ENCODE results near the gene MAP1S.

The MAP1S gene, protein sequence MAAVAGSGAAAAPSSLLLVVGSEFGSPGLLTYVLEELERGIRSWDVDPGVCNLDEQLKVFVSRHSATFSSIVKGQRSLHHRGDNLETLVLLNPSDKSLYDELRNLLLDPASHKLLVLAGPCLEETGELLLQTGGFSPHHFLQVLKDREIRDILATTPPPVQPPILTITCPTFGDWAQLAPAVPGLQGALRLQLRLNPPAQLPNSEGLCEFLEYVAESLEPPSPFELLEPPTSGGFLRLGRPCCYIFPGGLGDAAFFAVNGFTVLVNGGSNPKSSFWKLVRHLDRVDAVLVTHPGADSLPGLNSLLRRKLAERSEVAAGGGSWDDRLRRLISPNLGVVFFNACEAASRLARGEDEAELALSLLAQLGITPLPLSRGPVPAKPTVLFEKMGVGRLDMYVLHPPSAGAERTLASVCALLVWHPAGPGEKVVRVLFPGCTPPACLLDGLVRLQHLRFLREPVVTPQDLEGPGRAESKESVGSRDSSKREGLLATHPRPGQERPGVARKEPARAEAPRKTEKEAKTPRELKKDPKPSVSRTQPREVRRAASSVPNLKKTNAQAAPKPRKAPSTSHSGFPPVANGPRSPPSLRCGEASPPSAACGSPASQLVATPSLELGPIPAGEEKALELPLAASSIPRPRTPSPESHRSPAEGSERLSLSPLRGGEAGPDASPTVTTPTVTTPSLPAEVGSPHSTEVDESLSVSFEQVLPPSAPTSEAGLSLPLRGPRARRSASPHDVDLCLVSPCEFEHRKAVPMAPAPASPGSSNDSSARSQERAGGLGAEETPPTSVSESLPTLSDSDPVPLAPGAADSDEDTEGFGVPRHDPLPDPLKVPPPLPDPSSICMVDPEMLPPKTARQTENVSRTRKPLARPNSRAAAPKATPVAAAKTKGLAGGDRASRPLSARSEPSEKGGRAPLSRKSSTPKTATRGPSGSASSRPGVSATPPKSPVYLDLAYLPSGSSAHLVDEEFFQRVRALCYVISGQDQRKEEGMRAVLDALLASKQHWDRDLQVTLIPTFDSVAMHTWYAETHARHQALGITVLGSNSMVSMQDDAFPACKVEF

DNA sequence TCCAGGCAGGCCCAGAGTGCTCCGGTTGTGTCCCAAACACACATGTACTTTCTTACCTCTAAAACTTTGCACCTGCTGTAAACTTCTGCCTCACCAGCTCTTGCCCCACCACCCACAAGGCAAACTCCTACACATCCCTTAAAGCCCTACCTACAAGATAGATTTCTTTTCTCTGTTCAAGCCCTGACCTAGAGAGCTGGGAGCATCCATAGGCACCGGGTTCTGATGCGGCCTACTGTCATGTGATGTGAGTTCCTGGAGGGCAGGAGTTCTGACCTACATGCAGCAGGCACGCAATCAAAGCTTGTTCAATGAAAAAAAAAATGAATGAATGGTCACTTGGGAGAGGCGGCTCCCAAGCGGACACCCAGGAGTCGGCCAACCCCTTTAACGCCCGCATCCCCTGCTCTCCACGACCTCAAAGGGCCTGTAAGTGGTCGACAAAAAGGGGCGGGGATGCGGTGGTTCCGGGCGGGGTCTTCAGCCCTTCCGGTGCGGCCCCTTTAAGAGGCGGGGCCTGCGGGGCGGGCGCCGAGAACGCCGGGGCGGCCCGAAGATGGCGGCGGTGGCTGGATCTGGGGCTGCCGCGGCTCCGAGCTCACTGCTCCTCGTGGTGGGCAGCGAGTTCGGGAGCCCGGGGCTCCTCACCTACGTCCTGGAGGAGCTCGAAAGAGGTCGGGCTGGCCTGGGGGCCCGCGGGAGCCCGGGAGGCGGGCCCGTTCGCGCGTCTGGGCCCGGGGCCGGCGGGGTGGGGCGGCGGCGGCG lies at the start of gene MAP1S:
MAP1S (plus strand) TSS at position 534 of the 765 bp plus-strand sequence; CDS start at position 557, 23 bp downstream.
- peak; percentile 74 for DNase-seq (ENCODE audit: low spot score)

DNA sequence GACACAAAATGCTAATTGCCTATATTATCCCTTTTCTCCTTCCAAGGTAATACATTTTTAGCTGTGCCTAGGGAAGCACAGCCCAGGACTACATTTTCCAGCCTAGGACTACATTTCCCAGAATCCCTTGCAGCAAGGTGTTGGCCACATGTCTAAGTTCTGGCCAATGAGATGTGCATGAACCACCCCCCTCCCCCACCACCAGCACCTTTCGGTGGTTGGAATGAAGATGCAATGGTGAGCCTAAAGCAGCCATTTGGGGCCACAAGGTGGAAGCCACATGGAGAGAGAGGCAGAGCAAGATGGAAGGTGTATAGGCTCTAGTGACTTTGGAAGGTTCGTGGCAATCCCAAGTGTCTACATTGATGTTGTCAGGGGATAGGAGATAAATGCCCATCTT lies 47.4 kb upstream of the MAP1S start:
- peak; percentile 38 for DNase-seq (ENCODE audit: low spot score)

DNA sequence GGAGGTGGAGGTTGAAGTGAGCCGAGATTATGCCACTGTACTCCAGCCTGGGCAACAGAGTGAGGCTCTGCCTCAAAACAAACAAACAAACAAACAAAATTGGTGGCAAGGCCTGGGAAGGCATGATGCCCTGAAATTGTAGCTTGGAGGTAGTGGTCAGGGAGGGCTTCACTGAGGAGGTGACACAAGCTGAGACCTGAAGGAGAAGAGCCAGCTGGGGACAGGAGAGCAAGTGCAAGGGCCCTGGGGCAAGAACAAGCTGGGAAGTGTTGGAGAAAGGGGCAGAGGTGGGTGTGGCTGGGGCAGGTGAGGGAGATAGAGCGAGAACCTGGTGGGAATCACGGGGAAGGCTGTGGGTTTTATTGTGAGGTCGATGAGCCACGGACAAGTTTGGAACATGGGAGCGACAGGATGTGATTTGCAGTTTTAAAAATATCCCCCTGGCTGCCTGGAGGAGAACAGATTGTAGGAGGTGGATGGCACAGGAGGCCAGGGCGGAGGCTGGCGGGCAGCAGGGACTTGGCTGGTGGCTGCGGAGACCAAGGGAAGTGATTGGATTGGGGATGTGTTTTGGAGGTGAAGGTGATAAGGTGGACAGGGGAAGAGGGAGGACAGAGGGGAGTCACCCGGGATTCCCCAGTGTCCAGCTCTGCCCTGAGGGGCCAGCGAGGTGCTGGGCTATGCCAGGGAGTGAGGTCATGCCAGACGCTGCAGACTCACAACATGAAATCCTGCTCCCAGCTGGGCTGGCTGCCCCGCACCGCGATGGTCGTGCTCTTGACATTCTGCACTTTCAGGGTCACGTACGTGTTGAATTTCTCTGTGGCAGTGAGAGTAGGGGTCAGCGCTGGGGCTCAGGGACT lies 45.1 kb upstream of the MAP1S start:
- DNase-seq (ENCODE audit: low spot score), result no peak

DNA sequence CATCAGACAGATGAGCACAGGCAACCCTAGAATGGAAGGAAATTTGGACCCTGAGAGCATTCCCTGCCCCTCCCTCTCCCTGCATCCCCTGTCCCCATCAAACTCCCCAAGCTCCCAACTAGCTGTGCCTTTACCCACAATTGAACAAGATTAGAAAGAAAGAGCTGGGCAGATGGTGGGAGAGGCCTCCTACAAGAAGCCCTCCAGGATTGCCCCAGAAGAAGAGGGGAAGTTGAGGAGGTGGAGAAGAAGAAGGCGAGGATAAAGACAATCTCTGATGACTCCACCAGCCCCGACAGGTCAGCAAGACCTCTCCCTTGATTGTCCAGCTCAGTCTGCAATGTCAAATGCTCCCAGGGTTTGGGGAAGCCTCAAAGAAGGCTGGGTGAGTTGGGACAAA lies 43.0 kb upstream of the MAP1S start:
- DNase-seq (ENCODE audit: low spot score), result no peak

DNA sequence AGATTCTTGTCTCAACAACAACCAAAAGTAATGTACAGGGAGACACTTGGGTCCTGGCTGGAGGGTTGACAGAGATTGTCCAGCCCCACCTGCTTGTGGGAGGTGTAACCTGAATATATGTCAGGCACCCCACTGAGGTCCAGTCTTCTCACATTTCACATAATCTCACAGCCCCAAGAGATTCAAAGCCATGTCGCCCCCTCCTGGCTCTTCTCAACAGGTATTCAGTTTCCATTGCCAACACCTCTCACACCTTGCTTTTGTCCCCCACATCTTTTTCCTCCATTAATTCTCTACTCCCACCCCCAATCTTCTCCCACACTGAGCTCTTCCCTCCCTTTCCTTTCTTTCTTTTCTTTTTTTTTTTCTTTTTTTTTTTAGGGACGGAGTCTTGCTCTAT lies 42.3 kb upstream of the MAP1S start:
- DNase-seq (ENCODE audit: low spot score), result no peak

DNA sequence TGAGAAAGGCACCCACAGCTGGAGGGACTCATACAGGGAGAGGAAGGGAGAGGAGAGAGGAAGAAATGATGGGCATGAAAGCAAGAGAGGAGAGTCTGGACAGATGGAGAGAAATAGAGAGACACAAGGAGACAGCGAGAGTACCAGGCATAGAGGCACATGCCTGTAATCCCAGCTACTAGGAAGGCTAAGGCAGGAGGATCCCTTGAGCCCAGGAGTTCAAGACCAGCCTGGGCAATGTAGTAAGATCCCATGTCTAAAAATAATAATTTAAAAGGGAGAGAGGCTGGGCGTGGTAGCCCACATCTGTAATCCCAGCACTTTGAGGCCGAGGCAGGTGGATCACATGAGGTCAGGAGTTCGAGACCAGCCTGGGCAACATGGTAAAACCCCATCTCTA lies 40.4 kb upstream of the MAP1S start:
- DNase-seq (ENCODE audit: low spot score), result no peak

DNA sequence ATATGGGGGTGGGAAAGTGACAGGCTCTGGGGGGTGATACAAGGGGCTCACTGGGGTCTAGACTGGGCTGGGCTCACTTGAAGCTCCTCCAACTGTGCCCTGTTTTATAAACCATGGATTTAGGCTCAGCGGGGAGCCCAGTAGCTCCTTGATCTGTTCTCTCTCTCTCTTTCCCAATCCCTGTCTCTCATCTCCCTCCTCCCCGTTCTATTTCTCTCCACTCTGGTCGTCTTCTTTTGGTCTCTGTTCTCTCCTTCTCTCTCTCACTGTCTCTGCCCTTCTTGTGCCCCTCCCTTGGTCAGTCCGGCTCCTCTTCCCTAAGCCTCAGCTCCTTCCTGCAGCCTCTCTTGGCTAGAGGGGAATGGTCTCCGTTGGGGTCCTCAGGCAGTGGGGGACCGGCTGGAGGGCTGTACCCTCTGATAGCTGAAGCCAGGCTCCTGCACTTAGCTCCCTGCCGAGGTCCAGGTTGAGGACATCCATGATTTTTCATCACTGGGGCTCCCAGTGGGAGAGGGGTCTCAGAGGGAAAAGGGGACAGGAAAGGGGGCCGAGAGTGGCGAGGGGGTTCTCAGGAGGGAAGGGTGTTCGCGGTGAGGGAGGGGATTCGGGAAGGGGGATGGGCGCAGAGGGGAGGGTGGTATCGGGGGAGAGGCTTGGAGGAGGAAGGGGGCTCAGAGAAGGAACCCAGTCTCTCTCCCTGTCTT lies 39.6 kb upstream of the MAP1S start:
- DNase-seq (ENCODE audit: low spot score), result no peak

DNA sequence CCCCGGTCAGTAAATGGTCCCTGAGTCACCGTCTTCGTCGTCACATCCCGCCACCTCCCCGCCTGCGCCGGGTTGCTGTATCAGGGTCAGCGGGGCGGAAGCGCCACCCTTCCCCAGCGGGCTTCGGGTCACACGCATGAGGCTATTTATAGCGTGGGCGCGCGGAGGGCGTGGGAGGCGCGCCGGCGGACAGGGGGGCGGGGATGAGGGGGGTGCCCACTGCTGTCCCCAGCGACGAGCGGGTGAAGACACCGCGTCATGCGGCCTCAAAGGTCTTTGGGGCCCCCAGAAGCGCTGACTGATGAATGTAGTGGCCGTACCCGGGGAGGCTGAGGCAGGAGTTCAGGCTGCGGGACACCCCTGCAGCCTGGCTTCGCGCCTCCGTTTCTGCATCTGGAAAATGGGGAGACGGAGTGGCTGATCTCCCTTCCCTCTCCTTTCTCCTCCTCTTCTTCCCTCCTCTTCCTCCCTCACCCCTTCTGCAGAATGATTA lies 39.0 kb upstream of the MAP1S start:
- peak; percentile 9 for DNase-seq (ENCODE audit: low spot score)

DNA sequence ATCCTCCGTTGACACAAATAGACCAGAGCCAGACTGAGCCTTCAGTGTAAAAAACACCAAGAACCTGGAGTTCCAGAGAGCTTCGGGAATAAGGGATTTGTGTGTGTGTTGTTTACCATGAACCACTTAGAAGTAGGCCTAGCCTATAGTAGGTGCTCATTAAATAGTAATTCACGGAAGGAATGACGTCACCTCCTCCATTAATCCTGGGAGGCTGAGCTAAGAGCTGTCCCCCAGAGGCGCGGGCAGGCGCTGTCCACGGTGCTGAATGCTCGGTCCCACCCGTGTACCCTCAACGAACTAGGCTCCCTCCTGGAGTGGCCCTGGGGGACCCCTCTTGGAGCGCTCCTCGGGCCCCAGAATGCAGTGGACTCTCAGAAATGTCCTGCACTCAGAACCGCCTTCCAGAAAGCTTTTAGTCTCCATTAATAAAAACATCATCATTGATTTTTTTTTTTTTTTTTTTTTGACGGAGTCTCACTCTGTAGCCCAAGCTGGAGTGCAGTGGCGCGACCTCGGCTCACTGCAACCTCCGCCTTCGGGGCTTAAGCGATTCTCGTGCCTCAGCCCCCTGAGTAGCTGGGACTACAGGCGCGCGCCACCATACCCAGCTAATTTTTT lies 37.7 kb upstream of the MAP1S start:
- peak; percentile 12 for DNase-seq (ENCODE audit: low spot score)

DNA sequence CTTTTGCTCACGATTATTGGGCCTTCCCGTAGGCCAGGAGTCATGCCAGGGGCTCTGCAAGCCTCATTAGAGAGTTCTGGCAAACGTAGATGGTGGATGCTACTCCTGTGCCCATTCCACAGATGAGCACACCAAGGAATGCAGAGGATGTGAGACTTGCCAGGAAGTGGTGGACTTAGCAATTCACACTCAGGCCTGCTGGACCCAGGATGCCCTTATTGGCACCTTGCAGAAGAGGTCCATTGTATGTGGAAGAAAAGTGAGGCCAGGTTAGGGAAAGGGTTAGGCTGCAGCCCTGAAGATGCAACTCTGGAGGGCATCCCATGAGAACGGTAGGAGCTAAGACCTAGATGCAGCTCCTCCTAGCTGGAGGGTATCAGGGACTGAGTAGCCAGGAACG lies 37.0 kb upstream of the MAP1S start:
- no peak for DNase-seq (ENCODE audit: low spot score)

DNA sequence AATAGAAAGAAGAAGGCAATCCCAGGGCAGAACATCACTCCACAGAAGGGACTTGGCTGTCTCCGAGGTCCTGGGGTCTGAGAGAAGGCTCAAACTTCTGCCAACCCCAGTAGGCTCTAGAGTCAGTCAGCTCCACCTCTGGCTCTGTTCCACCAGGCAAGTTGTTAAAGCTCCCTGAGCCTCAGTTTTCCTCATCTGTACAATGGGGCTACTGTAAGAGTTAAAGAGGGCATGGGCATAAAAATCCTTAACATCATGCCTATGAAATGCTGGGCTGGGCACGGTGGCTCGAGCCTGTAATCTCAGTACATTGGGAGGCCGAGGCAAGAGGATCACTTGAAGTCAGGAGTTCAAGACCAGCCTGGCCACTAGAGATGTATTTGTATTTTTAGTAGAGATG lies 36.2 kb upstream of the MAP1S start:
- no peak for DNase-seq (ENCODE audit: low spot score)

DNA sequence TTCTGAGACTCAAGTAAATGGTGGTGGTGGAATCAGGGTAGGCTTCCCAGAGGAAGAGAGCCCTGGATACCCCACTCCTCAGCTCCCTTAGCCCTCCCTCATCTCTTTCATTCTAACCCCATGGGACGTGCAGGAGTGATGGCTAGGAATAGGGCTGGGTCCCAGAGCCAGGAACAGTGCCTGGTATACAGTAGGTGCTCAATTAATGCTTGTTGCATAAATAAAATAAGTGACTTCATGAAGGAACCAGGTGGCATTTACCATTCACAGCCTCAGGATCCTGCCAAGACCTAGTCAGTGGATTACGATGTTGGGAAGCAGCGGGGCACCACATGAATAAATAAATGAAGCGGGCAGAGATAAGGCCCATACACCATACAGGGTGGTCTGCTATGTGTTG lies 35.0 kb upstream of the MAP1S start:
- no peak for DNase-seq (ENCODE audit: low spot score)

DNA sequence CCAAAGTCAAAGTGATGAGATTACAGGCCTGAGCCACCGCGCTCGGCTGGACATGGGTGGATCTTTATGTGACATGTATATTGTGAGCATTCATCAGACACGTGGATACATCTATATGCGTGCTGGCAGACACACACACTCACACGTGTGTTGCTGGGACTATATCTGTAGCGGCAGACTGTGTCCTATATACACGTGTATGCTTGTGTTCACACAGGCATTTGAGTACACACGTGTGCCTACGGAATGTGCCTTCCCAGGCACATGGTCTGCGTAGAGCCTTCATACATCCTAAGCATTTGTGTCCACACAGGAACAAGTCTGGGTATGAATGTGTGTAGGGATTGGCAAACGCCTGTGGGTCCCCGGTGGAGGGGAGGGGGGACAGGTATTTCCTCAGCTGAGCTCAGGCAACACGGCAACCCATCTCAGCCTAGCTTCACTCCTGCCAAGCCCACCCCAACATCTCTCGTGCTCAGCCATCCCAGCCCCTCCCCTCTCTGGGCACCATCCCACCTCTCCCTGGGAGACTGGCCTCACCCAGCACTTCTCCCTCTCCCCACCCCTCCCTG lies 33.7 kb upstream of the MAP1S start:
- no peak for DNase-seq (ENCODE audit: low spot score)

DNA sequence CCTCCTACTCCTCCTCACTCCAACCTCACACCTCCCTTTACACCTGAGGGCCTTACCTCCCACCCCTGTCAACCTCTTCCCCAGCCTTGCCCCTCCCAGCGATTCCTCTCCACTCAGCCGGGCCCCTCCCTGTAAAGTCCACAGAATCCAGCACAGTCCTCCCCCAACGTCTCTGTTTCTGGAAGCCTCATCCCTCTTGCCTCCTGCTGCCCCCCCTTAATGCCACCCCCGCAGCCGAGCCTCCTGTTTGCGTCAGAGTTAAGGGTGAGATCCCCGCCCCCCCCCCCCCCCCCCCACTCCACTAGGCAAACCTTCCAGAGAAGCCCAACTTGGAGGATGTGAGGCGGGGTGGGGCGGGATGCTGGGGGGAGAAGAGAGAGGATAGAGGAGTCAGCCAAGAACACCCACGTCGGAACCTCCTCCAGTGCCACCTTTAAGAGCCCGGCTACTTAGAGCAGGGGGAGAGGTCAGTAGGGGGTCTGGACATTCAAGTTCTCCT lies 33.2 kb upstream of the MAP1S start:
- DNase-seq (ENCODE audit: low spot score), result no peak

DNA sequence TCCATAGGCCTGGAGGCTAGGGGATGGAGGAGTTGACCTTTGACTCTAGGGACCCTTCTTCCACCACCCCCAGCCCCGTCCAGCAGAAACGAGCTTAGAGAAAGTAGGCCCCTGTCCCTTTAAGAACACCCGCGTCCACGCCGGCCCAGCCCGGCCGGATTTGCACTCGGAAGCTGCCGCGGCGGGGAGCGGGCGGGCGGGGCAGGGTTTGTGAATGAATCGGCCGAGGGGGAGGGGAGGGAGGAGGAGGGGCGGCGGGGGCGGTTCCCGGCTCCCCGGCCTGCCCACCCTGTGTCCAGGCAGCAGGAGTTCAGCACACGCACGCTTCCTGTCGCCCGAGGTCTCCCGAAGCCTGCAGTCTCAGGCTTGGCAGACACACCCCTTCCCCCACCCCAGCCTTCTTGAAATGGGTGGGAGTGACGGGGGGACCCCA lies 32.7 kb upstream of the MAP1S start:
- no peak for DNase-seq (ENCODE audit: low spot score)

DNA sequence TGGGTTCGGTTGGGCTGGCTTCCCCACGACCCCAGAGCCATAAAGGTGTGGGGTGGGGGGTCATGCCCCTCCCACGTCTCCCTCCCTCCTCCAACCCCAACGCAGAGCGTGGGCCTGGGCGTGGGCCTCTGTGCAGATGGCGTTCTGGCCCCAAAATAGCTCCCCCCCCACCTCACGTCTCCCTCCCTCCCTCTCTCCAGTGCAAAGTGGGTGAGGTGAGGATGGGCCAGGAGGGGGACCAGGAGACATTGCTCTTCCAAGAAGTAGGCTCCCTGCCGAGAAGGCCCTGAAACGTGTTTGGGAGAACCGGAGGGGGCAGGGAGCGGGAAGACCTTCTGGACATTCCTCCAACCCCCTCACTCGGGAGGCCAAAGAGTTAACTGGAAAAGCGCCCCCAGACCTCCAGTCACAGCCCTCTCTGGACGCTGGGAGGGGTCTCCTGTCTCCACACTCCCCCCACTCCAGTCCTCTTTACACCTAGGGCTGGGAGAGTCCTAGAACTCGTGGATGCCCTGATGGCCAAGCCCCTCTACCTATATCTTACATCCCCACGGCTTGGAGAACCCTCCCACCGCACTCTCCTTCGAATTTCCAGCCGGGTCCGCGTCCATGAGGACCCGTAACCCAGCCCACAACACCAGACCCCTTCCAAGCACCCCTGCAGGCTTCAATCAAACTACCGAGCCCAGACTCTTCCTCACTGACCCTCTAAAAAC lies 32.0 kb upstream of the MAP1S start:
- no peak for DNase-seq (ENCODE audit: low spot score)

DNA sequence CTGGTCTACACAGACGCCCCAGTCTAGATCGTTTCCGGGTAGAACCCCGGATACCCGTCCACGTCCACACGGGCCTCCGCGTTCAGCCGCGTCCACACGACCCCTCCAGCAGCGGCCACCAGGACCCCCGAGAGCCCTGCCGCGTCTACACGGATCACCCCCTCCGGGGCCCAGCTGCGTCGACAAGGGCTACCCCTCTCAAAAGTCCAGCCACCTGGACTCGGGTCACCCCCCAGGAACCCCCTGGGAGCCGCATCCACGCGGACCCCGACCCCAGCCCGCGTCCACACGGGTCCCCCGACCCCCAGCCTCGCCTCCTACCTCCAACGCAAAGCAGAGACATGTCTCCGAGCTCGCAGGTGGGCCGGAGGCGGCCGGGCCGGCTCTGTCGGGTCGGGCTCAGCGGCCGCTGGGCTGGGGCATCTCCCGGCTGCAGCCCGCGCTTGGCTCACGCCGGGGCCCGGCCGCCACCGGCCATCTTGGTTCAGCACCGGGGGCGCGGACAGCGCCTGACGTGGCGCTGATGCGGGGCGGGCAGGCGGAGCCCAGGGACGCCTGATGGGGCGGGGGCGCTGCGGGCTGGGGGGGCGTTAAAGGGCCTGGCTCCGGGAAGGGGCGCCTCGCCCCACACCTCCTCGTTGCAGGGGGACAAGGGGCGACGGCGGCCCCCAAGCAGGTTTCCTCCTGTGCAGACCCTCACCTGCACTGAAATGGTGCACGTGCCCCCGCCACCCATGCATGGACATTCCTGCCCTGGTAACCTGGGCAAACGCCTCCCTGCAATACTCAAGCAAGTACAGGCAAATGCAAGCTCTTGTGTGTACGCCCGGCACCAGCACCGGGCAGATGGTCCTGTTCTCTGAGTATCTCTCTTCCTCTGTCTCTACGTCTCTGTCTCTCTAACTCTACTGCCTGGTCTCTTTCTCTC lies 31.2 kb upstream of the MAP1S start, which contains the start of gene UNC13A:
UNC13A (minus strand) TSS at position 498 of the 928 bp plus-strand sequence; CDS start at position 343, 155 bp downstream.
- DNase-seq (ENCODE audit: low spot score), result peak; percentile 11
